HG03097 (cell line): ENCODE data around the gene PDCD6IP.
A peak's percentile ranks its signal among the peaks of the same experiment; 100 is the strongest.
"Not testable (repeated sequence)": the region's sequence is repeated elsewhere in the genome, so short reads cannot be mapped to it uniquely, and the experiment has no call there.

Experiments used
- ATAC-seq: cut with Tn5 transposase; IDR thresholded peaks from one replicate; pipeline ENCODE4 v1.9.1; 2021; ENCODE audit not compliant: unreplicated experiment, low FRiP score

The PDCD6IP gene

GRCh38 chr3:33798418-33799201 lies at the start of gene PDCD6IP:
Gene PDCD6IP (plus strand): TSS chr3:33798630. CDS start chr3:33798729, 99 bp downstream.
- ATAC-seq = peak; percentile 92

GRCh38 chr3:33749546-33750210 lies 48.8 kb upstream of the PDCD6IP start:
- no peak for ATAC-seq

GRCh38 chr3:33750211-33750548 lies 48.2 kb upstream of the PDCD6IP start:
- no peak for ATAC-seq

- ATAC-seq = no peak
Measured at GRCh38 chr3:33751336-33751735, 47.1 kb upstream of the PDCD6IP start.

- not testable (repeated sequence) for ATAC-seq
Measured at GRCh38 chr3:33754391-33754790, 44.0 kb upstream of the PDCD6IP start.

GRCh38 chr3:33758281-33758680 lies 40.1 kb upstream of the PDCD6IP start:
- no peak for ATAC-seq

- ATAC-seq = no peak
Measured at GRCh38 chr3:33758864-33759263, 39.6 kb upstream of the PDCD6IP start.

GRCh38 chr3:33768578-33769330 lies 29.7 kb upstream of the PDCD6IP start:
- no peak for ATAC-seq

GRCh38 chr3:33773637-33774036 lies 24.8 kb upstream of the PDCD6IP start:
- ATAC-seq = no peak

GRCh38 chr3:33775363-33775762 lies 23.1 kb upstream of the PDCD6IP start:
- no peak for ATAC-seq

- no peak for ATAC-seq
Measured at GRCh38 chr3:33777996-33778395, 20.4 kb upstream of the PDCD6IP start.

- ATAC-seq = no peak
Measured at GRCh38 chr3:33779751-33780150, 18.7 kb upstream of the PDCD6IP start.

GRCh38 chr3:33781413-33781812 lies 17.0 kb upstream of the PDCD6IP start:
- not testable (repeated sequence) for ATAC-seq

GRCh38 chr3:33786565-33787327 lies 11.7 kb upstream of the PDCD6IP start:
- ATAC-seq = no peak

- ATAC-seq = peak; percentile 70
Measured at GRCh38 chr3:33787328-33788009, 11.0 kb upstream of the PDCD6IP start.

GRCh38 chr3:33789183-33789954 lies 9.1 kb upstream of the PDCD6IP start:
- no peak for ATAC-seq

GRCh38 chr3:33790091-33790490 lies 8.3 kb upstream of the PDCD6IP start:
- ATAC-seq = no peak

GRCh38 chr3:33791477-33792166 lies 6.8 kb upstream of the PDCD6IP start:
- no peak for ATAC-seq
